ENCODE results near the gene CYP1A1.
"Not testable (repeated sequence)": the region's sequence is repeated elsewhere in the genome, so short reads cannot be mapped to it uniquely, and the experiment has no call there.

Gene CYP1A1

GRCh38 chr15:74733269-74733668 lies 7.9 kb upstream of the CYP1A1 start:
- DNase-seq: no peak

- DNase-seq: no peak
Observed at GRCh38 chr15:74732846-74733245, 7.5 kb upstream of the CYP1A1 start.

GRCh38 chr15:74730619-74731316 lies 5.4 kb upstream of the CYP1A1 start:
- no peak for DNase-seq

- DNase-seq: not testable (repeated sequence)
Observed at GRCh38 chr15:74729372-74729771, 4.0 kb upstream of the CYP1A1 start.

GRCh38 chr15:74728699-74729098 lies 3.4 kb upstream of the CYP1A1 start:
- not testable (repeated sequence) for DNase-seq

GRCh38 chr15:74727727-74728126 lies 2.4 kb upstream of the CYP1A1 start:
- DNase-seq: peak; percentile 62

- no peak for DNase-seq
Observed at GRCh38 chr15:74726774-74727164, 1.4 kb upstream of the CYP1A1 start.

GRCh38 chr15:74725845-74726773 lies 781 bp upstream of the CYP1A1 start:
- DNase-seq: peak; percentile 76

- DNase-seq: no peak
Observed at GRCh38 chr15:74724570-74725224, 631 bp downstream of the CYP1A1 start.

- peak; percentile 79 for DNase-seq
Observed at GRCh38 chr15:74723754-74724334, 1.5 kb downstream of the CYP1A1 start.

- no peak for DNase-seq
Observed at GRCh38 chr15:74723187-74723586, 2.1 kb downstream of the CYP1A1 start.

- DNase-seq: no peak
Observed at GRCh38 chr15:74722591-74722990, 2.7 kb downstream of the CYP1A1 start.

GRCh38 chr15:74716651-74717050 lies 8.7 kb downstream of the CYP1A1 start:
- DNase-seq: no peak

- no peak for DNase-seq
Observed at GRCh38 chr15:74712311-74712710, 13.0 kb downstream of the CYP1A1 start.

- no peak for DNase-seq
Observed at GRCh38 chr15:74710319-74711094, 14.8 kb downstream of the CYP1A1 start.

GRCh38 chr15:74709892-74710291 lies 15.4 kb downstream of the CYP1A1 start:
- no peak for DNase-seq

- DNase-seq: no peak
Observed at GRCh38 chr15:74709011-74709410, 16.3 kb downstream of the CYP1A1 start.

- DNase-seq: no peak
Observed at GRCh38 chr15:74696808-74697207, 28.5 kb downstream of the CYP1A1 start.

- no peak for DNase-seq
Observed at GRCh38 chr15:74696398-74696729, 29.0 kb downstream of the CYP1A1 start.

- DNase-seq: peak; percentile 95
Observed at GRCh38 chr15:74695597-74696397, 29.5 kb downstream of the CYP1A1 start, which contains the start of gene EDC3. TSS of gene EDC3 (minus strand) at chr15:74696024. CDS start at chr15:74675124, 20,900 bp downstream.

- DNase-seq: no peak
Observed at GRCh38 chr15:74692327-74692726, 33.0 kb downstream of the CYP1A1 start.

Data from RPMI8226 (cell line).